OCI-LY7 (cell line): ENCODE results near the gene ANKRD27. TPM values are rescaled to one million over a fixed set of nuclear protein-coding genes. Genes with fewer than 3 reads are reported as not detected.
"Not testable (repeated sequence)": the region's sequence is repeated elsewhere in the genome, so short reads cannot be mapped to it uniquely, and the experiment has no call there.

ENCODE experiments used
- BruUV-seq: library from RNA; stranded (reverse); fragments of 400-500 nt; replicated peaks from 2 replicates; lab custom pipeline; 2021; lab: Mats Ljungman, UMichigan
- CTCF ChIA-PET: fragments of 300-600 bp; sonication (Branson Sonifier 250); formaldehyde crosslinking; loops from one replicate; lab custom pipeline; 2022; ENCODE audit warnings: antibody characterized with exemption; ENCODE audit not compliant: unreplicated experiment; lab: Charles Lee
- POLR2A ChIA-PET: fragments of 300-600 bp; sonication (Branson Sonifier 250); formaldehyde crosslinking; loops from one replicate; lab custom pipeline; 2022; ENCODE audit warnings: antibody characterized with exemption; lab: Charles Lee
- DNase-seq: peaks from one replicate; pipeline ENCODE4 v3.0.0-alpha.2; 2015; ENCODE audit warnings: low spot score
- H2AFZ ChIP-seq: fragments of 200-600 bp; sonication (generic), shearing (Covaris generic); 2 replicates; pipeline ENCODE4 v1.6.1; 2014; ENCODE audit warnings: mild to moderate bottlenecking, antibody characterized with exemption, low read length, moderate library complexity
- H3K27ac ChIP-seq: fragments of 200-600 bp; sonication (generic); 2 replicates; pipeline ENCODE4 v1.5.1; 2014; ENCODE audit warnings: mixed run types, low read depth, mild to moderate bottlenecking, moderate library complexity, low read length, inconsistent platforms; ENCODE audit not compliant: poor library complexity, severe bottlenecking
- H3K36me3 ChIP-seq: fragments of 200-600 bp; sonication (generic); 2 replicates; pipeline ENCODE4 v1.6.1; 2014; ENCODE audit warnings: mild to moderate bottlenecking, antibody characterized with exemption, low read length, moderate library complexity, mixed read lengths; ENCODE audit not compliant: insufficient read depth
- H3K4me1 ChIP-seq: fragments of 200-600 bp; sonication (generic); 2 replicates; pipeline ENCODE4 v1.5.1; 2014; ENCODE audit warnings: mild to moderate bottlenecking, low read length; ENCODE audit not compliant: insufficient read depth, poor library complexity, severe bottlenecking
- H3K4me2 ChIP-seq: fragments of 200-600 bp; sonication (generic); 2 replicates; pipeline ENCODE4 v1.6.1; 2014; ENCODE audit warnings: mild to moderate bottlenecking, low read length
- H3K4me3 ChIP-seq: fragments of 200-600 bp; sonication (generic); 2 replicates; pipeline ENCODE4 v1.5.1; 2014; ENCODE audit warnings: mild to moderate bottlenecking, low read depth, low read length; ENCODE audit not compliant: poor library complexity, severe bottlenecking
- H3K79me2 ChIP-seq: fragments of 200-600 bp; sonication (generic); 2 replicates; pipeline ENCODE4 v1.6.1; 2016; ENCODE audit warnings: low read depth, mild to moderate bottlenecking, low read length, moderate library complexity, mixed read lengths; ENCODE audit not compliant: insufficient read depth
- H3K9me2 ChIP-seq: fragments of 200-600 bp; sonication (generic); 2 replicates; pipeline ENCODE4 v1.6.1; 2016; ENCODE audit warnings: mild to moderate bottlenecking, low read length, mixed read lengths; ENCODE audit not compliant: insufficient read depth
- H3K9me3 ChIP-seq: fragments of 200-600 bp; sonication (generic); 2 replicates; pipeline ENCODE4 v1.6.1; 2014; ENCODE audit warnings: mild to moderate bottlenecking, mixed run types, low read length, mixed read lengths
- H4K20me1 ChIP-seq: fragments of 200-600 bp; sonication (generic); 2 replicates; pipeline ENCODE4 v1.6.1; 2014; ENCODE audit warnings: mild to moderate bottlenecking, antibody characterized with exemption, low read length, moderate library complexity, mixed read lengths; ENCODE audit not compliant: insufficient read depth
- CTCF ChIP-seq: fragments of 200-600 bp; sonication (generic); conservative IDR thresholded peaks from 2 replicates; pipeline ENCODE4 v1.5.1; 2014; ENCODE audit warnings: mild to moderate bottlenecking, antibody characterized with exemption, low read length, moderate library complexity, mixed read lengths
- EZH2phosphoT487 ChIP-seq: fragments of 200-600 bp; sonication (generic); IDR thresholded peaks from 2 replicates; pipeline ENCODE4 v1.6.1; 2018; ENCODE audit warnings: low read depth, borderline replicate concordance, mild to moderate bottlenecking, mixed run types, antibody characterized with exemption, low read length, moderate library complexity, mixed read lengths
- intact Hi-C: fragments of 100-400 bp; cut with micrococcal nuclease; formaldehyde crosslinking; loops from one replicate; pipeline ENCODE4 v1.10.0; 2022; ENCODE audit not compliant: unreplicated experiment
- total RNA-seq, 2 experiments: library from RNA; depleted of rRNA in 1 of 2; stranded (reverse); fragments of >200 nt in 1 of 2; shearing (Covaris generic) in 1 of 2; gene quantifications; 2 replicates each; pipeline ENCODE4 v1.2.3, GENCODE V29; 2014 to 2022

ANKRD27 gene
- total RNA-seq, 2 experiments from 2014 or later = 43.0 to 58.5 TPM

- BruUV-seq = no TSS peak
- POLR2A ChIA-PET = no interaction called here
- Histone ChIP-seq H3K9me3 (no peaks in the 10 kb centered on the region), H3K4me2 (no peak overlapping the region), H3K27ac (no peak overlapping the region), H3K79me2 (peaks cover 5% of the 10 kb centered on the region), H3K4me3 (no peak overlapping the region), H3K36me3 (no peaks in the 10 kb centered on the region), H2AFZ (no peak overlapping the region), H4K20me1 (no peaks in the 10 kb centered on the region), H3K9me2 (no peaks in the 10 kb centered on the region), H3K4me1 (no peaks in the 10 kb centered on the region)
- no peak for DNase-seq
- CTCF ChIA-PET = no interaction called here
- intact Hi-C loops = no loop called here
- TF ChIP-seq CTCF (no peak), EZH2phosphoT487 (no peak)
These were observed 98.2 kb downstream of the ANKRD27 start for GRCh38 chr19:32576790-32577189.

- BruUV-seq = no TSS peak
- Histone ChIP-seq H3K4me3 (no peak overlapping the region), H3K9me2 (no peaks in the 10 kb centered on the region), H3K79me2 (no peaks in the 10 kb centered on the region), H3K36me3 (no peaks in the 10 kb centered on the region), H4K20me1 (no peaks in the 10 kb centered on the region), H3K4me2 (no peak overlapping the region), H3K27ac (no peak overlapping the region), H2AFZ (no peak overlapping the region), H3K4me1 (no peaks in the 10 kb centered on the region), H3K9me3 (no peaks in the 10 kb centered on the region)
- TF ChIP-seq CTCF (no peak), EZH2phosphoT487 (no peak)
- POLR2A ChIA-PET = no interaction called here
- intact Hi-C loops = loop anchor here (5.0 kb wide), 1 partner anchor 236 kb away; no protein-coding TSS in a partner anchor
- CTCF ChIA-PET = interaction anchor here (0.6 kb wide), 1 partner anchor 348 kb away, joined by 3 read pairs; no protein-coding TSS in a partner anchor
- DNase-seq = no peak
These were observed 101.5 kb downstream of the ANKRD27 start for GRCh38 chr19:32573492-32573794.

- not testable (repeated sequence) for H3K4me1 ChIP-seq, H3K27ac ChIP-seq, H2AFZ ChIP-seq, BruUV-seq, H3K36me3 ChIP-seq, H4K20me1 ChIP-seq, H3K79me2 ChIP-seq, H3K9me3 ChIP-seq, H3K9me2 ChIP-seq, H3K4me2 ChIP-seq, DNase-seq, H3K4me3 ChIP-seq
- ChIA-PET CTCF (interaction anchor here (0.6 kb wide), 1 partner anchor 348 kb away, joined by 3 read pairs; no protein-coding TSS in a partner anchor), POLR2A (interaction anchor here (0.7 kb wide), 1 partner anchor 232 kb away, joined by 3 read pairs; no protein-coding TSS in a partner anchor)
- intact Hi-C loops = loop anchor here (5.0 kb wide), 1 partner anchor 236 kb away; no protein-coding TSS in a partner anchor
These were observed 102.1 kb downstream of the ANKRD27 start for GRCh38 chr19:32572700-32573491.

GRCh38 chr19:32571471-32572075, 103.4 kb downstream of the ANKRD27 start:
- DNase-seq, H3K4me1 ChIP-seq, H3K27ac ChIP-seq, H3K4me2 ChIP-seq, BruUV-seq, H2AFZ ChIP-seq, H3K9me3 ChIP-seq, H3K36me3 ChIP-seq, H3K79me2 ChIP-seq, H4K20me1 ChIP-seq, H3K4me3 ChIP-seq, H3K9me2 ChIP-seq, CTCF ChIA-PET, POLR2A ChIA-PET: not testable (repeated sequence)
- intact Hi-C loops = loop anchor here (5.0 kb wide), 1 partner anchor 234 kb away; no protein-coding TSS in a partner anchor
